ENCODE data around the gene THY1.

DNA sequence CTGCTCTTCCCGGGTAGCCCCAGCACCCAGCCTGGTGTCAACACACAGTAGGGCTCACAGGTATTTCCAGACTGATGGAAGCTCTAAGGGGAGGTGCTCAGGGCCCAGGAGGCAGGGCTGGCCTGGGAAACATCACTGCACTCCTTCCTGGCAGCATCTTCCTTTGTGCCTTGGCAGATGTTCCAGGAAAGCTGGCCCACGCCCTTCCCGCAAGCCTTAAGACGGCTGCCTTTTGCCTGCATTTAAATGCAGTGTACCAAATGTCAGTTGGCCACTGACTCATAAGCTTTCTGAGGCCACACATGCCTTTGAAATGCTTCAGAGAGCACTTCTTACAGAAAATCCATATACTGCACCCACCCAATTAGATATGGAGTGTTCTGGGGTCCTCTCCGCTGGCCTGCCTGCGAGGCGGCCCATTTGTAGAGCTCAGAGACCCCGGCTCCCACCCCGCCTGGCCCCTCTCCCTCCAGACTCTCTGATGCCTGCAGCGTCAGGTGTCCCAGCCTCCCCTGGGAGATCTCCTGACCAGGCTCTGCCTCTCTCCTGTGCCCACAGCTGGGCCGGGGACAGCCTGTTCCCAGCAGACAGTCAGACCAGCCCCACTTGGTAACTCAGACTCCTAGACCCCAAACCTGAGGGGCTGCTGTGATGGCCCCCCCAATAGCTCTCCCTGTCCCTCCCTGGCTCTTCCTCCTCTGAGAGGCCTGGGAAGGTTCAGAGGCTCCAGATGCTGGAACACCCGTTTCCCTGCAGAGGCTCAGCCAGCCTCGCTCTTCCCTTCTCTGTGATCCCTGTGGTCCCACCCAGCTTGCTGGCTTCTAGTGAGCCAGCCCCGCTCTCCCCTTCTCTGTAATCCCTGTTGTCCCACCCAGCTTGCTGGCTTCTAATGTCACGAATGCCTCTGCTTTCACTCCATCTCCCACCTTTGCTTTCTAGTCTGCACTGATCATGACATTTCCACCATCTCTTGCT, 47.6 kb upstream of the THY1 start:
- TF ChIP-seq EZH2 (optimal IDR thresholded peaks at IDR 0.05; ENCODE audit: low read depth, low read length), result no peak
- TF ChIP-seq, protein P1, sequence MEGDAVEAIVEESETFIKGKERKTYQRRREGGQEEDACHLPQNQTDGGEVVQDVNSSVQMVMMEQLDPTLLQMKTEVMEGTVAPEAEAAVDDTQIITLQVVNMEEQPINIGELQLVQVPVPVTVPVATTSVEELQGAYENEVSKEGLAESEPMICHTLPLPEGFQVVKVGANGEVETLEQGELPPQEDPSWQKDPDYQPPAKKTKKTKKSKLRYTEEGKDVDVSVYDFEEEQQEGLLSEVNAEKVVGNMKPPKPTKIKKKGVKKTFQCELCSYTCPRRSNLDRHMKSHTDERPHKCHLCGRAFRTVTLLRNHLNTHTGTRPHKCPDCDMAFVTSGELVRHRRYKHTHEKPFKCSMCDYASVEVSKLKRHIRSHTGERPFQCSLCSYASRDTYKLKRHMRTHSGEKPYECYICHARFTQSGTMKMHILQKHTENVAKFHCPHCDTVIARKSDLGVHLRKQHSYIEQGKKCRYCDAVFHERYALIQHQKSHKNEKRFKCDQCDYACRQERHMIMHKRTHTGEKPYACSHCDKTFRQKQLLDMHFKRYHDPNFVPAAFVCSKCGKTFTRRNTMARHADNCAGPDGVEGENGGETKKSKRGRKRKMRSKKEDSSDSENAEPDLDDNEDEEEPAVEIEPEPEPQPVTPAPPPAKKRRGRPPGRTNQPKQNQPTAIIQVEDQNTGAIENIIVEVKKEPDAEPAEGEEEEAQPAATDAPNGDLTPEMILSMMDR (IDR thresholded peaks at IDR 0.05; ENCODE audit: low read length), result no peak

Data from MM.1S (cell line).